ENCODE measurements around the gene UFC1.
A peak's percentile ranks its signal among the peaks of the same experiment; 100 is the strongest.

Gene UFC1

DNA sequence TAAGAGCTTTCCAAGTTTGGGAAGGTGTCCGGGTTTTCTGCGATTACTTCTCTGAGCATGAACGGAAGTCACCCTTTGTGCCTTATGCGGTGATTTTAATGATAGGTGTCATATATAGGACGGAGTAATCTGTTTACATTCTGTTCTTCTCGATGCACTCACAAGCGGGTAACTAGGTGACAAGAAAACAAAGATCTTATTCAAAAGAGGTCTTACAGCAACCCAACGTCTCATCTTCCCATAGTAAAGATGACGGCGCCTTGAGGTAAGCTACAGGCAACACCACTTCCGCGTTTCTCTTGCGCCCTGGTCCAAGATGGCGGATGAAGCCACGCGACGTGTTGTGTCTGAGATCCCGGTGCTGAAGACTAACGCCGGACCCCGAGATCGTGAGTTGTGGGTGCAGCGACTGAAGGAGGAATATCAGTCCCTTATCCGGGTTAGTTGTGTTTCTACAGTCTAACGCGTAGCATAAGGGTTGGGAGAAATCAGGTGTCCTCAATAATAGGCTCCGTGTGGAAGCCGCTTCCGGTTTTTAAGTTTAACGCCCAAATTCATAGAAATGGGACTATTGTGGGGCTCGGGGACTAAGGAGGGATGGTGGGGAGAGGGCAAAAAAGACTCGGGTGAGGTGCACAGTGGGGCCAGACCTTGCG lies at the start of gene UFC1:
Gene UFC1 (plus strand): TSS at position 297 of the 656 bp plus-strand sequence. CDS start 20 bp downstream, at position 317.
- Histone ChIP-seq H3K9me3 (ENCODE audit: control insufficient read depth, insufficient read depth, low read length) (no peaks in the 10 kb centered on the region), H3K4me3 (ENCODE audit: low read length) (peak within 1 kb of the TSS; percentile 75), H4K20me1 (ENCODE audit: control insufficient read depth, insufficient read depth, low read depth, low read length) (no peaks in the 10 kb centered on the region), H3K27me3 (ENCODE audit: control insufficient read depth, low read length) (no peaks in the 10 kb centered on the region), H3K4me2 (ENCODE audit: low read length) (peak within 1 kb of the TSS; percentile 77), H3K9me2 (replicated peaks; ENCODE audit: control insufficient read depth, low read length) (no peaks in the 10 kb centered on the region), H3K4me1 (ENCODE audit: control insufficient read depth, low read length) (peaks cover 20% of the 10 kb centered on the region), H3F3A (ENCODE audit: control insufficient read depth, insufficient read depth) (peaks cover 16% of the 10 kb centered on the region), H3K79me2 (ENCODE audit: control insufficient read depth, low read length) (peaks cover 19% of the 10 kb centered on the region), H3K27ac (ENCODE audit: low read depth, low read length) (peak within 1 kb of the TSS; percentile 77), H3K36me3 (ENCODE audit: control insufficient read depth, low read length) (peaks cover 28% of the 10 kb centered on the region)
- TF ChIP-seq CTCF (IDR thresholded peaks at IDR 0.05; ENCODE audit: low read depth, low read length, poor library complexity, severe bottlenecking) = no peak
- no peak for TF ChIP-seq EZH2phosphoT487 (IDR thresholded peaks at IDR 0.05; ENCODE audit: borderline replicate concordance, low read length)

DNA sequence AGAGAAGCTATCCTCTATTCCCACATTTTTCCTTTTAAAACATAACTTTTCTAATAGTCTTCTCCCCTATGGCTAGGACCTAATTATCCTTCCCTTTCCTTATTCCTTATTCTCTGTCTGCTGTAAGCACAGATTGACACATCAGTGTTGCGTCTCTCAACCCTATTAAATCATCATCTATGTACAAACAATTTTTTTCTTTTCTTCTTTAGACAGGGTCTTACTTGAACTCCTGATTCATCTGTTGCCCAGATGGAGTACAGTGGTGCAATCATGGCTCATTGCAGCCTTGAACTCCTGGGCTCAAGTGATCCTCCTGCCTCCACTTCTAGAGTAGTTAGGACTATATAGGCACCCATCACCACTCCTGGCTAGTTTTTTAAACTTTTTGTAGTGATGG lies 47.3 kb upstream of the UFC1 start:
- Histone ChIP-seq H3K4me2 (ENCODE audit: low read length) (no peak overlapping the region), H3K36me3 (ENCODE audit: control insufficient read depth, low read length) (peaks cover 38% of the 10 kb centered on the region), H3K27me3 (ENCODE audit: control insufficient read depth, low read length) (no peaks in the 10 kb centered on the region), H3K9me2 (replicated peaks; ENCODE audit: control insufficient read depth, low read length) (no peaks in the 10 kb centered on the region), H3K9me3 (ENCODE audit: control insufficient read depth, insufficient read depth, low read length) (no peaks in the 10 kb centered on the region), H3F3A (ENCODE audit: control insufficient read depth, insufficient read depth) (no peaks in the 10 kb centered on the region), H3K4me3 (ENCODE audit: low read length) (no peak overlapping the region), H3K27ac (ENCODE audit: low read depth, low read length) (no peak overlapping the region), H3K4me1 (ENCODE audit: control insufficient read depth, low read length) (peaks cover 2% of the 10 kb centered on the region), H3K79me2 (ENCODE audit: control insufficient read depth, low read length) (peaks cover 76% of the 10 kb centered on the region), H4K20me1 (ENCODE audit: control insufficient read depth, insufficient read depth, low read depth, low read length) (no peaks in the 10 kb centered on the region)
- TF ChIP-seq EZH2phosphoT487 (IDR thresholded peaks at IDR 0.05; ENCODE audit: borderline replicate concordance, low read length) (no peak), CTCF (IDR thresholded peaks at IDR 0.05; ENCODE audit: low read depth, low read length, poor library complexity, severe bottlenecking) (no peak)

DNA sequence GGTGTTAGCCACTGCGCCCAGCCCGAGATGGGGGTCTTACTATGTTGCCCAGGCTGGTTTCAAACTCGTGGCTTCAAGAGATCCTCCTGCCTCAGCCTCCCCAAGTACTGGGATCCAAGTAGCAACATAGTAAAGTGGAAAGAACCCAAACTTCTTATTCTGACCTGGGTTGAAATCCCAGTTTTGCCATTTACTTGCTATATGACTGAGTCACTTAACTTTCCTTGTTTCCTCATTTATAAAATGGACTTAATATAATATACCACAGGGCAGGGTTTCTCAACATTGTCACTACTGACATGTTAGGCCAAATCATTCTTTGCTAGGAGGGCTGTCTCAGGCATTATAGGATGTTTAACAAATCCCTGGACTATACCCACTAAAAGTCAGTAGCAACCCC lies 42.7 kb upstream of the UFC1 start:
- no peaks in the 10 kb centered on the region for H3K27me3 ChIP-seq (ENCODE audit: control insufficient read depth, low read length)
- no peaks in the 10 kb centered on the region for H3K9me3 ChIP-seq (ENCODE audit: control insufficient read depth, insufficient read depth, low read length)
- no peak overlapping the region for H3K4me3 ChIP-seq (ENCODE audit: low read length)
- H4K20me1 ChIP-seq (ENCODE audit: control insufficient read depth, insufficient read depth, low read depth, low read length) = peaks cover 13% of the 10 kb centered on the region; the same call in 1 of the 2 replicates
- no peaks in the 10 kb centered on the region for H3K9me2 ChIP-seq (replicated peaks; ENCODE audit: control insufficient read depth, low read length)
- no peak for TF ChIP-seq CTCF (IDR thresholded peaks at IDR 0.05; ENCODE audit: low read depth, low read length, poor library complexity, severe bottlenecking)
- H3K36me3 ChIP-seq (ENCODE audit: control insufficient read depth, low read length) = peaks cover 57% of the 10 kb centered on the region
- 0 out of 2 replicates have a peak, but pooled peaks cover 2% of the 10 kb centered on the region for H3F3A ChIP-seq (ENCODE audit: control insufficient read depth, insufficient read depth)
- peak overlapping the region; percentile 12; the same call in 1 of the 2 replicates for H3K4me2 ChIP-seq (ENCODE audit: low read length)
- peaks cover 43% of the 10 kb centered on the region for H3K4me1 ChIP-seq (ENCODE audit: control insufficient read depth, low read length)
- peaks cover 96% of the 10 kb centered on the region for H3K79me2 ChIP-seq (ENCODE audit: control insufficient read depth, low read length)
- no peak overlapping the region for H3K27ac ChIP-seq (ENCODE audit: low read depth, low read length)

Measured in DOHH2 (cell line).